GM12878 (cell line): ENCODE data around the gene AIF1. TPM values are rescaled to one million over a fixed set of nuclear protein-coding genes. Genes with fewer than 3 reads are reported as not detected.
A peak's percentile ranks its signal among the peaks of the same experiment; 100 is the strongest.

Experiments
- BHLHE40 ChIP-seq, 2 experiments: fragments of 450-650 bp in 1 of 2; IDR thresholded peaks; 2 replicates each; pipeline ENCODE4 v1.6.1; 2011 to 2017; ENCODE audit warnings: low read depth in 2 of 2, borderline replicate concordance in 1 of 2, improper control_type of control experiment in 1 of 2, low read length in 1 of 2, mild to moderate bottlenecking in 1 of 2
- CBX3 ChIP-seq: fragments of 200-600 bp; sonication (generic); IDR thresholded peaks from 2 replicates; pipeline ENCODE4 v1.6.1; 2016; ENCODE audit warnings: low read depth, borderline replicate concordance
- CEBPZ ChIP-seq: fragments of 150-350 bp; IDR thresholded peaks from 2 replicates; pipeline ENCODE4 v1.6.1; 2016; ENCODE audit warnings: low read depth, low read length
- DPF2 ChIP-seq: fragments of 450-650 bp; IDR thresholded peaks from 2 replicates; pipeline ENCODE4 v1.6.1; 2017; ENCODE audit warnings: mild to moderate bottlenecking
- E2F4 ChIP-seq: IDR thresholded peaks from 2 replicates; pipeline ENCODE4 v1.6.1; 2012; ENCODE audit warnings: low read depth, low read length, improper control_type of control experiment
- EGR1 ChIP-seq, 2 experiments: IDR thresholded peaks; 1 replicate in 1 of 2; 2 replicates in 1 of 2; pipeline ENCODE4 v1.6.1; 2011 to 2012; ENCODE audit warnings: low read depth in 2 of 2, low read length in 2 of 2, borderline replicate concordance in 1 of 2, mild to moderate bottlenecking in 1 of 2, moderate library complexity in 1 of 2
- ESRRA ChIP-seq: IDR thresholded peaks from 2 replicates; pipeline ENCODE4 v1.6.1; 2012; ENCODE audit warnings: mild to moderate bottlenecking, low read length, improper control_type of control experiment
- ETV6 ChIP-seq, 2 experiments: fragments of 450-650 bp in 1 of 2; IDR thresholded peaks in 1 of 2; conservative IDR thresholded peaks in 1 of 2; 2 replicates each; pipeline ENCODE4 v1.6.1; 2014; ENCODE audit warnings: antibody characterized with exemption in 1 of 2, borderline replicate concordance in 1 of 2, low read depth in 1 of 2, mild to moderate bottlenecking in 1 of 2, moderate library complexity in 1 of 2
- EZH2 ChIP-seq: IDR thresholded peaks from 2 replicates; pipeline ENCODE4 v1.6.1; 2012; ENCODE audit warnings: low read depth, mild to moderate bottlenecking, control low read depth, inconsistent platforms, low read length, borderline replicate concordance; ENCODE audit not compliant: control insufficient read depth
- FOXM1 ChIP-seq: IDR thresholded peaks from 2 replicates; pipeline ENCODE4 v1.6.1; 2012; ENCODE audit warnings: low read depth, mild to moderate bottlenecking, inconsistent platforms, low read length, moderate library complexity
- GABPA ChIP-seq: IDR thresholded peaks from 2 replicates; pipeline ENCODE4 v1.6.1; 2014; ENCODE audit warnings: antibody characterized with exemption, low read depth, mild to moderate bottlenecking, inconsistent platforms
- HDGF ChIP-seq: fragments of 450-650 bp; IDR thresholded peaks from 2 replicates; pipeline ENCODE4 v1.6.1; 2016; ENCODE audit warnings: antibody characterized with exemption
- IKZF1 ChIP-seq: fragments of 450-650 bp; conservative IDR thresholded peaks from 2 replicates; pipeline ENCODE4 v1.6.1; 2017; ENCODE audit warnings: antibody characterized with exemption, mild to moderate bottlenecking
- IKZF2 ChIP-seq, 2 experiments: fragments of 450-650 bp; IDR thresholded peaks; 2 replicates each; pipeline ENCODE4 v1.6.1; 2017; ENCODE audit warnings: mild to moderate bottlenecking in 2 of 2, moderate library complexity in 2 of 2
- IRF3 ChIP-seq: fragments of 450-650 bp; IDR thresholded peaks from 2 replicates; pipeline ENCODE4 v1.6.1; 2014; ENCODE audit warnings: mild to moderate bottlenecking
- KLF5 ChIP-seq: fragments of 450-650 bp; IDR thresholded peaks from 2 replicates; pipeline ENCODE4 v1.6.1; 2014; ENCODE audit warnings: mild to moderate bottlenecking; ENCODE audit not compliant: partially characterized antibody
- MYC ChIP-seq: IDR thresholded peaks from 2 replicates; pipeline ENCODE4 v1.6.1; 2011; ENCODE audit warnings: mild to moderate bottlenecking, low read length, moderate library complexity, inconsistent platforms; ENCODE audit not compliant: insufficient read depth, insufficient replicate concordance, insufficient read length, severe bottlenecking
- NFIC ChIP-seq: IDR thresholded peaks from 2 replicates; pipeline ENCODE4 v1.6.1; 2012; ENCODE audit warnings: low read depth, mild to moderate bottlenecking, inconsistent platforms, low read length, moderate library complexity
- PAX5 ChIP-seq: IDR thresholded peaks from 2 replicates; pipeline ENCODE4 v1.6.1; 2011; ENCODE audit warnings: low read depth, low read length, borderline replicate concordance
- POLR2A ChIP-seq: IDR thresholded peaks from 2 replicates; pipeline ENCODE4 v1.6.1; 2011; ENCODE audit warnings: low read depth, mild to moderate bottlenecking, low read length
- SPI1 ChIP-seq: IDR thresholded peaks from 2 replicates; pipeline ENCODE4 v1.6.1; 2011; ENCODE audit warnings: low read depth, mild to moderate bottlenecking, low read length, moderate library complexity, borderline replicate concordance; ENCODE audit not compliant: insufficient read depth
- USF2 ChIP-seq: IDR thresholded peaks from 2 replicates; pipeline ENCODE4 v1.6.1; 2011; ENCODE audit warnings: low read depth, low read length, improper control_type of control experiment, borderline replicate concordance
- ZNF24 ChIP-seq: fragments of 450-650 bp; IDR thresholded peaks from 2 replicates; pipeline ENCODE4 v1.6.1; 2017; ENCODE audit warnings: antibody characterized with exemption, mild to moderate bottlenecking
- ZNF622 ChIP-seq: fragments of 450-650 bp; IDR thresholded peaks from 2 replicates; pipeline ENCODE4 v1.6.1; 2017; ENCODE audit warnings: mild to moderate bottlenecking, inconsistent platforms
- polyA plus RNA-seq, 11 experiments: library from polyadenylated mRNA; depleted of rRNA in 4 of 11; unstranded in 6 of 11; stranded (reverse) in 5 of 11; fragments of >200 nt; fragmentation: Nextera tagmentation in 4 of 11; fragmentation: Illumina TruSeq in 1 of 11; extraction: Ambion mirVana in 4 of 11; extraction: Trizol in 1 of 11; gene quantifications; 1 replicate in 1 of 11; 2 replicates in 10 of 11; pipeline versions ENCODE4 v1.2.1 to v1.2.3, GENCODE V29; 2011 to 2016; ENCODE audit warnings: inconsistent platforms in 2 of 11, missing spikeins in 2 of 11, low read depth in 1 of 11
- total RNA-seq, 4 experiments: library from RNA; depleted of rRNA in 3 of 4; stranded (reverse); fragments of >200 nt in 3 of 4; fragmentation: Illumina TruSeq in 1 of 4; extraction: Trizol in 1 of 4; gene quantifications; 2 replicates each; pipeline versions ENCODE4 v1.2.1 to v1.2.3, GENCODE V29; 2013 to 2021

AIF1 gene
- total and polyA plus RNA-seq, 10 of the 15 experiments (the other 5 are each of a cell fraction or from before 2014, with no cell fraction given): 1.9 to 256 (median 134) TPM

GRCh38 chr6:31568537-31568961, 46.5 kb upstream of the AIF1 start (continued):
- TF ChIP-seq EZH2 (no peak), SPI1 (peak; percentile 61; the same call in 1 of the 2 replicates), CBX3 (no peak), MYC (no peak), DPF2 (peak; percentile 85), ETV6 (conservative IDR thresholded peaks at IDR 0.05 in 1 of 2, IDR thresholded peaks at IDR 0.05 in 1 of 2; ENCODE audit: borderline replicate concordance in 1 of 2, low read depth in 1 of 2) (peak in 1 of 2 experiments; percentile 96; a peak in 2 of 4 replicates), POLR2A (no peak), IKZF1 (peak; percentile 95), ESRRA (no peak), FOXM1 (no peak), IRF3 (no peak), CEBPZ (no peak), ZNF24 (no peak), EGR1 (IDR thresholded peaks at IDR 0.05; ENCODE audit: borderline replicate concordance in 1 of 2, low read depth in 2 of 2, low read length in 2 of 2) (no peak), GABPA (no peak), PAX5 (peak; percentile 81), IKZF2 (IDR thresholded peaks at IDR 0.05) (peak; percentile 97), HDGF (peak; percentile 93; the same call in 1 of the 2 replicates), NFIC (no peak), E2F4 (no peak), USF2 (peak; percentile 61; the same call in 1 of the 2 replicates), KLF5 (no peak), ZNF622 (no peak), BHLHE40 (IDR thresholded peaks at IDR 0.05; ENCODE audit: borderline replicate concordance in 1 of 2, low read depth in 2 of 2, low read length in 1 of 2) (peak; percentile 99 to 100)
